Adrenal gland (tissue), 12 donors: ENCODE measurements around the gene MISFA. TPM values are rescaled to one million over a fixed set of nuclear protein-coding genes. Genes with fewer than 3 reads are reported as not detected.

ENCODE experiments used
- DNase-seq, 7 donors: peaks; one replicate each; pipeline ENCODE4 v3.0.0-alpha.2; 2019 to 2020
- H3K27ac ChIP-seq, 5 donors: fragments of 200-600 bp; sonication (generic) in 4 of 5; 1 replicate in 3 of 5; 2 replicates in 2 of 5; pipeline versions ENCODE4 v1.5.1 to v1.8.0; 2016 to 2020; ENCODE audit warnings: mild to moderate bottlenecking in 1 of 5
- H3K27me3 ChIP-seq: fragments of 200-600 bp; 2 replicates; pipeline ENCODE4 v1.8.0; 2021
- H3K36me3 ChIP-seq, 2 donors: fragments of 200-600 bp; replicated peaks in 1 of 2; 1 replicate in 1 of 2; 2 replicates in 1 of 2; pipeline versions ENCODE4 v1.5.1 to v1.8.0; 2018 to 2022
- H3K4me1 ChIP-seq, 2 donors: fragments of 200-600 bp; replicated peaks in 1 of 2; 1 replicate in 1 of 2; 2 replicates in 1 of 2; pipeline versions ENCODE4 v1.5.1 to v1.8.0; 2018 to 2021
- H3K4me3 ChIP-seq, 4 donors: fragments of 200-600 bp; sonication (generic) in 3 of 4; one replicate each; pipeline ENCODE4 v1.5.1; 2016 to 2018
- H3K9me3 ChIP-seq, 3 donors: fragments of 200-600 bp; sonication (generic) in 1 of 3; replicated peaks in 1 of 3; 1 replicate in 2 of 3; 2 replicates in 1 of 3; pipeline versions ENCODE4 v1.5.1 to v1.8.0; 2016 to 2021
- POLR2A ChIP-seq, 2 donors: fragments of 450-650 bp; IDR thresholded peaks; one replicate each; pipeline ENCODE4 v1.6.1; 2017; ENCODE audit warnings: antibody characterized with exemption in 2 of 2, mild to moderate bottlenecking in 2 of 2, moderate library complexity in 1 of 2
- WGBS, 4 donors: extraction: QIAGEN DNeasy Blood & Tissue Kit in 2 of 4; methylation state at CpG; one replicate each; pipeline versions ENCODE4 v1.1.5 to v1.1.7; 2013 to 2017; 5-methylcytosine and 5-hydroxymethylcytosine counted together
- intact Hi-C, 2 donors: fragments of 100-400 bp; cut with DNase I; formaldehyde crosslinking; loops; one replicate each; pipeline versions ENCODE4 v1.14.1 to v1.15.0; 2022 to 2023
- polyA plus RNA-seq, 3 donors: library from polyadenylated mRNA; stranded (reverse); fragments of 200-250 nt in 2 of 3; fragments of 350-450 nt in 1 of 3; fragmentation: Illumina TruSeq in 1 of 3; extraction: RNeasy Lipid Tissue Mini Kit (QIAGEN cat#74804) in 1 of 3; gene quantifications; one replicate each; pipeline ENCODE4 v1.2.3, GENCODE V29; 2013 to 2014
- total RNA-seq, 9 donors: library from RNA; depleted of rRNA in 4 of 9; stranded (reverse); fragments of >200 nt in 4 of 9; fragments of 120-200 nt in 1 of 9; fragmentation: NEBNext Ultra II Directional in 1 of 9; extraction: Animal tissue kit (Norgen Biotek cat#: 25700) in 1 of 9; gene quantifications; one replicate each; pipeline versions ENCODE4 v1.1.0 to v1.2.4, GENCODE V29; 2013 to 2023
- TF ChIP-seq, protein P1 (sequence below), 6 experiments: fragments of 450-650 bp in 4 of 6; fragments of 200-600 bp in 2 of 6; sonication (generic) in 1 of 6; IDR thresholded peaks; 1 replicate in 5 of 6; 2 replicates in 1 of 6; pipeline versions ENCODE4 v1.5.1 to v1.8.0; 2016 to 2021; ENCODE audit warnings: antibody characterized with exemption in 6 of 6, mild to moderate bottlenecking in 2 of 6, moderate library complexity in 1 of 6
- donor health status: healthy with polysubstance abuse.
- donor health status: Bipolar disorder and iron deficiency.
- donor health status: DM: yes; HTN: yes; CAD: no.
- donor health status: DM: no; HTN: no; CAD: no.
- donor health status: DM: no; HTN: no; CAD: no.
- donor health status: DM: yes; HTN: yes; CAD: no.

MISFA gene
- total and polyA plus RNA-seq, 12 donors, result 0.55 to 17.3 (median 3.7) TPM; not detected in 2

DNA sequence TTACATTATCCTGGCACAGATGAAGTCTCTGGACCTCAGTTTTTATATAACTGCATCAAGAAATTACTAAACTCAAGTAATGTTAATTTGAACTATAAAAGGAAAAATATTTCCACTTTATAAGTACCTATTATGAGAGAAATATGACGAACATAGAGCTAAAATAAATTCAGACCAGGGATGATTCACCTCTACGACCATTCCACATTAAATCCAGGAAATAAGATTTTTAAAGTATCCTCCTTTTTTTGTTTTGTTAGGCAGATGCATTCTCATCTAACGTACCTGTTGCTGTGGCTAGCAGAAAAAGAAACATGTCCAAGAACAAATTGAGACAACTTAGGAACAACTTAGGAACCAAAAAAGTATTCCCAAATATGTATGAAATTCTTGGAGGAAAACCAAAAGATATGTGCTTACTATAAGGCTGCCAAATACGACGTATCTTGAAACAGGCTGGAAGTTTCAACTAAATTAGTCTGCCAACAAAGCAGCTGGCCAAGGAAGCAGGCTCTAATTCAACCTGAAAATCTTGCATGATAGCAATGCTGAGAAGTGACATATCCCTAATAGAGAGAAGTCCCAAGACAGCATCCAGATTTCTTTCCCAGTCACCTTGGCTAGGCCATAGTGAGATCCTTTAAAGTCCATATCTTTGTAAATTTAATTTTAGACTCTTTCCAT lies 18.9 kb downstream of the MISFA start:
- 13 to 21% (median 17%) methylated on average over 5 of the region's 5 CpGs for WGBS, 4 donors
- Histone ChIP-seq H3K4me3 (no peak overlapping the region), H3K4me1 (peaks cover 14 to 18% of the 10 kb centered on the region in 2 donors), H3K27me3 (no peaks in the 10 kb centered on the region), H3K27ac (peak overlapping the region in 3 of 5 donors; percentile 45 to 63 (median 61)), H3K9me3 (no peaks in the 10 kb centered on the region), H3K36me3 (peaks cover 0 to 19% of the 10 kb centered on the region in 2 donors)
- intact Hi-C loops, result no loop called here
- peak in 1 of 7 donors; percentile 27 for DNase-seq
- TF ChIP-seq, protein P1, sequence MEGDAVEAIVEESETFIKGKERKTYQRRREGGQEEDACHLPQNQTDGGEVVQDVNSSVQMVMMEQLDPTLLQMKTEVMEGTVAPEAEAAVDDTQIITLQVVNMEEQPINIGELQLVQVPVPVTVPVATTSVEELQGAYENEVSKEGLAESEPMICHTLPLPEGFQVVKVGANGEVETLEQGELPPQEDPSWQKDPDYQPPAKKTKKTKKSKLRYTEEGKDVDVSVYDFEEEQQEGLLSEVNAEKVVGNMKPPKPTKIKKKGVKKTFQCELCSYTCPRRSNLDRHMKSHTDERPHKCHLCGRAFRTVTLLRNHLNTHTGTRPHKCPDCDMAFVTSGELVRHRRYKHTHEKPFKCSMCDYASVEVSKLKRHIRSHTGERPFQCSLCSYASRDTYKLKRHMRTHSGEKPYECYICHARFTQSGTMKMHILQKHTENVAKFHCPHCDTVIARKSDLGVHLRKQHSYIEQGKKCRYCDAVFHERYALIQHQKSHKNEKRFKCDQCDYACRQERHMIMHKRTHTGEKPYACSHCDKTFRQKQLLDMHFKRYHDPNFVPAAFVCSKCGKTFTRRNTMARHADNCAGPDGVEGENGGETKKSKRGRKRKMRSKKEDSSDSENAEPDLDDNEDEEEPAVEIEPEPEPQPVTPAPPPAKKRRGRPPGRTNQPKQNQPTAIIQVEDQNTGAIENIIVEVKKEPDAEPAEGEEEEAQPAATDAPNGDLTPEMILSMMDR (IDR thresholded peaks at IDR 0.05), result no peak
- TF ChIP-seq POLR2A (IDR thresholded peaks at IDR 0.05), result no peak

DNA sequence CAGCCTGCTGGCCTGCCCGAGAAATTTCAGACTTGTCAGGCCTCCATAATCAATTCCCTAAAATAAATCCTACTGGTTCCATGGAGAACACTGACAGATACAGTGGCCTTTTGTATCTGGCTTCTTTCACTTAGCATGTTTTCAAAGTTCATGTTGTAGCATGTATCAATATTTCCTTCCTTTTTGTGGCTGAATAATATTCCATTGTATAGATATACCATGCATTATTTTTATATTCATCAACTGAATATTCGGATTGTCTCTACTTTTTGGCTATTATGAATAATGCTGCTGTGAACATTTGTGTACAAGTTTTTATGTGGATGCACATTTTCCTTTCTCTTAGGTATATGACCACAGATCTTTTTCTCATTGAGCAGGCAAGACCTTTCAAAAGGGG lies 24.1 kb downstream of the MISFA start:
- Histone ChIP-seq H3K4me1 (peaks cover 5 to 8% of the 10 kb centered on the region in 2 donors), H3K9me3 (no peaks in the 10 kb centered on the region), H3K36me3 (no peaks in the 10 kb centered on the region), H3K4me3 (no peak overlapping the region), H3K27me3 (no peaks in the 10 kb centered on the region), H3K27ac (no peak overlapping the region)
- 93 to 98% (median 96%) methylated on average over 2 of the region's 2 CpGs for WGBS, 4 donors
- no peak for DNase-seq
- TF ChIP-seq, protein P1 (IDR thresholded peaks at IDR 0.05), result no peak
- no peak for TF ChIP-seq POLR2A (IDR thresholded peaks at IDR 0.05)
- intact Hi-C loops, result no loop called here

GRCh38 chr11:18624161-18624560 lies 24.6 kb downstream of the MISFA start:
- no peak overlapping the region for H3K27ac ChIP-seq
- H3K4me1 ChIP-seq, result peaks cover under 1 to 3% of the 10 kb centered on the region in 2 donors
- 77 to 97% (median 92%) methylated on average over 1 of the region's 1 CpG for WGBS, 4 donors
- intact Hi-C loops, result no loop called here
- DNase-seq, result no peak
- TF ChIP-seq, protein P1 (IDR thresholded peaks at IDR 0.05), result no peak
- no peak for TF ChIP-seq POLR2A (IDR thresholded peaks at IDR 0.05)
- no peaks in the 10 kb centered on the region for H3K27me3 ChIP-seq
- no peaks in the 10 kb centered on the region for H3K9me3 ChIP-seq
- H3K36me3 ChIP-seq, result no peaks in the 10 kb centered on the region
- H3K4me3 ChIP-seq, result no peak overlapping the region

DNA sequence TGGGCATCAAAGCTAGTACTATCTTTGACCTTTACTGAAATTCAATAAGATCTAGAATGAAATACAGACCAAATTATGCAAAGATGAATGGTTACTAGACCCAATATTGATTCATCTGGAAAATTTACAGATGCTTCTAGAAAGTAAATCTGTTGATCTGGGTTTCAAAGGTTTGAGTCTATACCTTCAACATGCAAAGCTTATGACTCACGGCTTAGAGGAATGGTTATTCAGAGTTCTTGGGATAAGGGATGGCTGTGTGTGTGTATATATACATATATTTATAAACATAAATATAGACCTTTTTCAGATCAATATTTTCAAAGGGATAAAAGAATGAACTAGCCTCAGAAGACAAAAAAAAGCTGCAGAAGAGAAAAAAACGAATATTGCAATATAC lies 33.3 kb downstream of the MISFA start:
- DNase-seq, result no peak
- intact Hi-C loops, result loop anchor here in 1 of 2 donors (10.0 kb wide), 1 partner anchor 48 kb away; the partner anchor contains the start of gene UEVLD
- Histone ChIP-seq H3K4me1 (peaks cover 12 to 27% of the 10 kb centered on the region in 2 donors), H3K27me3 (no peaks in the 10 kb centered on the region), H3K36me3 (no peaks in the 10 kb centered on the region), H3K4me3 (peak overlapping the region in 1 of 4 donors; percentile 64), H3K27ac (no peak overlapping the region), H3K9me3 (no peaks in the 10 kb centered on the region)
- 46 to 59% (median 48%) methylated on average over 2 of the region's 2 CpGs for WGBS, 4 donors
- no peak for TF ChIP-seq POLR2A (IDR thresholded peaks at IDR 0.05)
- TF ChIP-seq, protein P1 (IDR thresholded peaks at IDR 0.05), result no peak
